GM21447 (cell line): ENCODE measurements around the gene PRSS56.
"Not testable (repeated sequence)": the region's sequence is repeated elsewhere in the genome, so short reads cannot be mapped to it uniquely, and the experiment has no call there.

Source experiments
- ATAC-seq: cut with Tn5 transposase; IDR thresholded peaks from one replicate; pipeline ENCODE4 v1.9.1; 2021; ENCODE audit not compliant: unreplicated experiment

Gene PRSS56

GRCh38 chr2:232568161-232568560 lies 48.0 kb downstream of the PRSS56 start:
- ATAC-seq = no peak

DNA sequence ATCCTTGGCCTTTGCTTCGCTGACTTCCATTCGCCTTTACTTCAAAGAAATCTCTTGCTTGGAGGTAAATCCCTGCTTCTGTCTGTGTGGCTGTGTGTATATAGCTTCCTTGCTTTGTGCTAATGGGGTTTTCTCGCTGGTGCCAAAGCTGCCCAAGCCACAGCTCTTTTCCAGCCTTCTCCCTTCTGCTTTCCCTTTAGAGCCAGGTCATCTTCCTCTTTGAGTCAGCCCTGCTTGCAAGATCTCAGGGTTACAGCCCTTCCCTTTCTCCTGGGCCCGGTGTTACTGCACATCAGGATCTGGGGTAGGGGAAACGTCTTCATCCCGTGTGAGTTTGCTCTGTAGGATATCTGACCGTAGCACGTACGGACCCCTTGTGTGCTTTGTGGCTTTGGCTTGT lies 49.4 kb downstream of the PRSS56 start:
- ATAC-seq = no peak

- ATAC-seq = not testable (repeated sequence)
Observed at GRCh38 chr2:232570481-232570880, 50.3 kb downstream of the PRSS56 start.

GRCh38 chr2:232571026-232571474 lies 50.9 kb downstream of the PRSS56 start:
- no peak for ATAC-seq

DNA sequence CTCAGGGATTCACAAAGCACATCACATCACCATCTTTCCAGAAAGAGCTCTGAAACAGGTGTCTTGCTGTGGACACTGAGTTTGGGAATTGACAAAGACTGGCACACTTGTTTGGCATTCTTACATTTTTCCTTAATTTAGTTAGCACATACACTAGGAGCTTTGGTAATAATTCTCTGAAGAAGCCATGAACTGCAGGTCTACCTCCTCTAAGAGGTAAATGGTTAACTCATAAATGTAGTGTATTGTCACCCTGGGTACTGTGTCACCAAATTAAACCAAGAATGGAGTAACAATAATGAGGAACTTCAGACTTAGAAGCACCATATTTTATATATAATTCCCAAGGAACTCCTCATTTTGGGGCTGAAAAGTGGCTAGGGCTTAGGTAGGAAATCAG lies 52.9 kb downstream of the PRSS56 start:
- no peak for ATAC-seq

- no peak for ATAC-seq
Observed at GRCh38 chr2:232573771-232574435, 53.7 kb downstream of the PRSS56 start.

GRCh38 chr2:232574674-232575403 lies 54.7 kb downstream of the PRSS56 start:
- no peak for ATAC-seq
